HG02884 (cell line): Measurements from ENCODE around the gene RAB19.
"Not testable (repeated sequence)": the region's sequence is repeated elsewhere in the genome, so short reads cannot be mapped to it uniquely, and the experiment has no call there.

Experiments
- ATAC-seq: cut with Tn5 transposase; IDR thresholded peaks from one replicate; pipeline ENCODE4 v1.9.1; 2021; ENCODE audit warnings: mild to moderate bottlenecking, moderate library complexity; ENCODE audit not compliant: unreplicated experiment

The RAB19 gene

GRCh38 chr7:140451716-140452115 lies 47.9 kb downstream of the RAB19 start:
- ATAC-seq = no peak

- no peak for ATAC-seq
These were observed 49.4 kb downstream of the RAB19 start for GRCh38 chr7:140453273-140453672.

- ATAC-seq = not testable (repeated sequence)
These were observed 50.2 kb downstream of the RAB19 start for GRCh38 chr7:140453785-140454656.

- no peak for ATAC-seq
These were observed 50.8 kb downstream of the RAB19 start for GRCh38 chr7:140454657-140455015.

GRCh38 chr7:140455743-140456142 lies 51.9 kb downstream of the RAB19 start:
- ATAC-seq = no peak

GRCh38 chr7:140456551-140457051 lies 52.7 kb downstream of the RAB19 start:
- no peak for ATAC-seq

GRCh38 chr7:140458201-140458600 lies 54.3 kb downstream of the RAB19 start:
- ATAC-seq = no peak

GRCh38 chr7:140458916-140459315 lies 55.1 kb downstream of the RAB19 start:
- ATAC-seq = no peak

GRCh38 chr7:140463111-140463510 lies 59.3 kb downstream of the RAB19 start:
- no peak for ATAC-seq

- ATAC-seq = no peak
These were observed 72.0 kb downstream of the RAB19 start for GRCh38 chr7:140475747-140476333.

- no peak for ATAC-seq
These were observed 72.9 kb downstream of the RAB19 start for GRCh38 chr7:140476698-140477261.
